ENCODE results near the gene KRT74. TPM values are rescaled to one million over a fixed set of nuclear protein-coding genes. Genes with fewer than 3 reads are reported as not detected.

The KRT74 gene
- total RNA-seq, 1 donor from 2014 or later = not detected

DNA sequence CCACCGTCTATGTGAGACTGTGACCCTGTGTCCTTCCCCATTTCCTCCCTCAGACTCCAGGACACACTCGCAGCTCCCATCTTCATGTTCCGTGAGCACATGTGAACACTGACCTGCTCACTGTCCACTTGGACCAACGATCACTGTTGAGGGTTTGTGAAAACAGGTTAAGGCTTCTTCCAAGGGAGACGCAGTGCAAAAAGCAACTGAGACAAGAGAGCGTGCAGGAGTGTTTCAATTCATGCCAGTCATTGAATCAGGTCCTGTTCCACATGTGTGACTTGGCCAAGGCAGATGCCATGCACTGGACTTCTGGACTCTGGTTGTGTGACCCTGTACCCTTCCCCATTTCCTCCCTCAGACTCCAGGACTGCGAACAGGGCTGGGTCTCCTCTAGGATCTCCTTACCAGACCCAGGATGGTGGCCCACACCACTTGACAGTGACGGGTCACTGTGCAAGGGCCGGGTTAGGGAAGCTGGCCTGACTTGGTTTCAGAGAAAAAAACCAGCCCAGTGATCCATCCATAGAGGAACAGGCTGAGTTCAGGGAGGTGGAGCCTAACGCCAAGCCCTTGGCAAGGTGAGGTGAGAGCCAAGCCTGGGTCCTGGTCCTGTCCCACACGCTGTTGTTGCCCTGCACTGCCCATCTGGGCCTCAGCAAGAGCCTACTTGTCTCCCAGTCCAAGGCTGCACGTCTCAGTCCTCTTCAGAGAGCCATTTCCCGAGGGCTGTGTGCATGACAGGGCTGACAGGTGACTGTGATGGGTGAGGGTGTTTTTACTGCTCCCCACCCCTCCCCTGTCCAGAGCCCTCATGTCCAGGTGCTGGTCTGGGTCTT, 47.8 kb downstream of the KRT74 start:
- Mint-ChIP-seq H3K4me3 (ENCODE audit: unreplicated experiment) (no peak overlapping the region), H3K27ac (ENCODE audit: unreplicated experiment) (no peak overlapping the region), H3K36me3 (ENCODE audit: low read depth, unreplicated experiment) (no peaks in the 10 kb centered on the region), H3K4me1 (ENCODE audit: unreplicated experiment) (no peaks in the 10 kb centered on the region), H3K9me3 (ENCODE audit: unreplicated experiment) (no peaks in the 10 kb centered on the region), H3K27me3 (ENCODE audit: unreplicated experiment) (peaks cover 4% of the 10 kb centered on the region)
- no peak for TF ChIP-seq CTCF (IDR thresholded peaks at IDR 0.05; ENCODE audit: unreplicated experiment)
- no peak for DNase-seq (ENCODE audit: low spot score)

DNA sequence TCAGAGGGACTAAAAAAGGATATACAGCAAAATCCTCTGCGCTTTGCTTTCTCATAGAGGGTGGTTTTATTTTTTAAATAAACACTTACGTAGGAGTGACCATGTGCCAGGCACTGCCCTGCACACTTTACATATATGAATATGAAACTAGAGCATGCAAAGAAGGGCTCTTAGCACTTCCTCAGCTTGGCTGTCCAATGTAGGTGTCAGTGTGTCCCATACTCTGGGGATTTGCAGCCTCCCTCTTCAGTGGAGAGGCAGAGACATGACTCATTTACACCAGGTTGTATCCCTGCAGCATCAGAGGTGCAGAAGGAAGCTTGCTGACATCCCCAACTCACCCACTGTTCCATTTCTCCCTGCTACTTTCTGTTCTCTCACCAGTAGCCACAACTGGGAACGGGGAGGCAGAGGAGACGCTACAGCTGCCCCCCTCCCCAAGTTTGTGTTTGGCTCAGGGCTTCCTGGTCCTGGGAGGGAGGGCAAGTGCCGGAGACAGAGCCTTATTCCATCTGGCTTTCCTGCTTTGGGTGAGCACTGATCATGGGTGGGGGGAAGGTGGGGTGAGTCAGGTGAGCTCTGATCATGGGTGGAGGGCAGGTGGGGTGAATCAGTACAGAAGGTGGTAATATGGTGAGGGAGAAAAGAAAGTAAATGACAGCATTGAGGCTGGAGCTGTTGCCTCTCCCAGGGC, 48.6 kb downstream of the KRT74 start:
- Mint-ChIP-seq H3K4me1 (ENCODE audit: unreplicated experiment) (no peaks in the 10 kb centered on the region), H3K27me3 (ENCODE audit: unreplicated experiment) (peaks cover 4% of the 10 kb centered on the region), H3K4me3 (ENCODE audit: unreplicated experiment) (no peak overlapping the region), H3K9me3 (ENCODE audit: unreplicated experiment) (no peaks in the 10 kb centered on the region), H3K27ac (ENCODE audit: unreplicated experiment) (no peak overlapping the region), H3K36me3 (ENCODE audit: low read depth, unreplicated experiment) (no peaks in the 10 kb centered on the region)
- no peak for TF ChIP-seq CTCF (IDR thresholded peaks at IDR 0.05; ENCODE audit: unreplicated experiment)
- DNase-seq (ENCODE audit: low spot score) = no peak

GRCh38 chr12:52524241-52524897, 49.3 kb downstream of the KRT74 start:
- H3K27me3 Mint-ChIP-seq (ENCODE audit: unreplicated experiment) = peaks cover 4% of the 10 kb centered on the region
- DNase-seq (ENCODE audit: low spot score) = peak; percentile 0
- H3K36me3 Mint-ChIP-seq (ENCODE audit: low read depth, unreplicated experiment) = no peaks in the 10 kb centered on the region
- H3K4me1 Mint-ChIP-seq (ENCODE audit: unreplicated experiment) = no peaks in the 10 kb centered on the region
- H3K9me3 Mint-ChIP-seq (ENCODE audit: unreplicated experiment) = no peaks in the 10 kb centered on the region
- TF ChIP-seq CTCF (IDR thresholded peaks at IDR 0.05; ENCODE audit: unreplicated experiment) = no peak
- H3K27ac Mint-ChIP-seq (ENCODE audit: unreplicated experiment) = no peak overlapping the region
- H3K4me3 Mint-ChIP-seq (ENCODE audit: unreplicated experiment) = no peak overlapping the region

DNA sequence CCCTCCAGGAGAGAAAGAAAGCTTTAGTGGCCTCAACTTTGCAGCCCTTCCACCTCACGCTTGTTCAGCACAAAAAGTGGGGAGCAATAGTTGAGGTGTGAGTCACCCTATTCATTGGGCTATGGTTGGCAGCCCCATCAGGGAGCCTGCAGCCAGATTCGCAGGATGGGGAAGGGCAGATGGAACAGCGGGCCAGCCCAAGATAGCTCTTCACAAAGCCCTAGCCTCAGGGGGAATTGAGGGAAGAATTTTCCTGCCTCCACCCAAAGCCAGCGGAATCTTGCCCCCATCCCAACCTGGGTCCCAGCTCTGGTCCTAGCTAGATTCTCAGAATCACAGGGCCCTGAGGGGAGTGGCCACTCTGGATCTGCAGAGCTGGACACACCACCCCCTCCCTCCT, 49.8 kb downstream of the KRT74 start:
- H3K4me3 Mint-ChIP-seq (ENCODE audit: unreplicated experiment) = no peak overlapping the region
- H3K4me1 Mint-ChIP-seq (ENCODE audit: unreplicated experiment) = no peaks in the 10 kb centered on the region
- H3K9me3 Mint-ChIP-seq (ENCODE audit: unreplicated experiment) = no peaks in the 10 kb centered on the region
- DNase-seq (ENCODE audit: low spot score) = peak; percentile 0
- TF ChIP-seq CTCF (IDR thresholded peaks at IDR 0.05; ENCODE audit: unreplicated experiment) = no peak
- H3K27ac Mint-ChIP-seq (ENCODE audit: unreplicated experiment) = no peak overlapping the region
- H3K27me3 Mint-ChIP-seq (ENCODE audit: unreplicated experiment) = peaks cover 4% of the 10 kb centered on the region
- H3K36me3 Mint-ChIP-seq (ENCODE audit: low read depth, unreplicated experiment) = no peaks in the 10 kb centered on the region

Measured in endothelial cell (in vitro differentiated cells).